ENCODE data around the gene SPEM3.

GRCh38 chr17:7463372-7463846 lies 34.8 kb downstream of the SPEM3 start:
- TF ChIP-seq CTCF (IDR thresholded peaks at IDR 0.05; ENCODE audit: insufficient read depth, low read length) (no peak), POLR2AphosphoS5 (IDR thresholded peaks at IDR 0.05; ENCODE audit: low read depth) (no peak)
